Fibroblast of lung (primary cell): ENCODE measurements around the gene CNNM3. TPM values are rescaled to one million over a fixed set of nuclear protein-coding genes. Genes with fewer than 3 reads are reported as not detected.

Experiments used
- DNase-seq, 2 donors: peaks; one replicate each; pipeline versions ENCODE4 v3.0.0 to v3.0.0-alpha.2; 2010; ENCODE audit warnings: low read depth in 2 of 2
- H2AFZ ChIP-seq: 2 replicates; pipeline ENCODE4 v1.5.1; 2012; ENCODE audit warnings: low read length, control low read depth, inconsistent platforms
- H3K27ac ChIP-seq: 2 replicates; pipeline ENCODE4 v1.5.1; 2011; ENCODE audit warnings: low read length, control low read depth; ENCODE audit not compliant: insufficient read depth
- H3K27me3 ChIP-seq: 2 replicates; pipeline ENCODE4 v1.5.1; 2011; ENCODE audit warnings: mild to moderate bottlenecking, low read length; ENCODE audit not compliant: control insufficient read depth, insufficient read depth
- H3K36me3 ChIP-seq: 2 replicates; pipeline ENCODE4 v1.5.1; 2011; ENCODE audit warnings: low read length; ENCODE audit not compliant: control insufficient read depth, insufficient read depth
- H3K4me1 ChIP-seq: 2 replicates; pipeline ENCODE4 v1.5.1; 2011; ENCODE audit warnings: low read length; ENCODE audit not compliant: control insufficient read depth, insufficient read depth; ENCODE audit errors: extremely low read depth
- H3K4me2 ChIP-seq: 2 replicates; pipeline ENCODE4 v1.5.1; 2011; ENCODE audit warnings: low read length, control low read depth; ENCODE audit not compliant: insufficient read depth; ENCODE audit errors: extremely low read depth
- H3K4me3 ChIP-seq, 4 experiments: fragments of 200-600 bp in 1 of 4; sonication (generic) in 1 of 4; replicated peaks in 1 of 4; 2 replicates each; pipeline ENCODE4 v1.5.1; 2011 to 2016; ENCODE audit warnings: low read length in 4 of 4, low read depth in 3 of 4, mild to moderate bottlenecking in 3 of 4, control low read depth in 2 of 4, inconsistent platforms in 1 of 4, mixed read lengths in 1 of 4; ENCODE audit not compliant: insufficient read depth in 1 of 4; ENCODE audit errors: control extremely low read depth in 1 of 4
- H3K79me2 ChIP-seq: 2 replicates; pipeline ENCODE4 v1.5.1; 2012; ENCODE audit warnings: mild to moderate bottlenecking, low read length, inconsistent platforms; ENCODE audit not compliant: control insufficient read depth, insufficient read depth
- H3K9ac ChIP-seq: 2 replicates; pipeline ENCODE4 v1.5.1; 2011; ENCODE audit warnings: mild to moderate bottlenecking, low read length, control low read depth; ENCODE audit not compliant: insufficient read depth
- H3K9me3 ChIP-seq: 2 replicates; pipeline ENCODE4 v1.5.1; 2012; ENCODE audit warnings: low read depth, low read length; ENCODE audit not compliant: control insufficient read depth, insufficient read depth
- H4K20me1 ChIP-seq: 2 replicates; pipeline ENCODE4 v1.5.1; 2011; ENCODE audit warnings: low read length; ENCODE audit not compliant: control insufficient read depth, insufficient read depth; ENCODE audit errors: extremely low read depth
- CTCF ChIP-seq, 2 donors: IDR thresholded peaks in 1 of 2; conservative IDR thresholded peaks in 1 of 2; 1 replicate in 1 of 2; 2 replicates in 1 of 2; pipeline ENCODE4 v1.5.1; 2011 to 2012; ENCODE audit warnings: low read length in 2 of 2, control low read depth in 1 of 2, inconsistent platforms in 1 of 2, low read depth in 1 of 2, mild to moderate bottlenecking in 1 of 2
- EZH2 ChIP-seq: IDR thresholded peaks from 2 replicates; pipeline ENCODE4 v1.5.1; 2012; ENCODE audit warnings: low read length, control low read depth, mild to moderate bottlenecking; ENCODE audit errors: missing control alignments
- polyA plus RNA-seq, 2 donors: library from polyadenylated mRNA; depleted of rRNA in 1 of 2; stranded (reverse) in 1 of 2; unstranded in 1 of 2; fragments of >200 nt; gene quantifications; 2 replicates each; pipeline ENCODE4 v1.2.1, GENCODE V29; 2011 to 2012; ENCODE audit warnings: missing spikeins in 1 of 2
- total RNA-seq: library from RNA; depleted of rRNA; stranded (reverse); fragments of >200 nt; gene quantifications from 2 replicates; pipeline ENCODE4 v1.2.1, GENCODE V29; 2014

The CNNM3 gene
- total and polyA plus RNA-seq, 2 donors (not counting 1 experiment from before 2014, with no cell fraction given), result 4.3 to 9.9 TPM

- no peak overlapping the region for H3K27ac ChIP-seq
- no peaks in the 10 kb centered on the region for H4K20me1 ChIP-seq
- H3K4me3 ChIP-seq, result no peak overlapping the region
- no peaks in the 10 kb centered on the region for H3K27me3 ChIP-seq
- H3K9me3 ChIP-seq, result no peaks in the 10 kb centered on the region
- no peaks in the 10 kb centered on the region for H3K79me2 ChIP-seq
- no peaks in the 10 kb centered on the region for H3K4me1 ChIP-seq
- H2AFZ ChIP-seq, result no peak overlapping the region
- no peak overlapping the region for H3K4me2 ChIP-seq
- no peak for TF ChIP-seq EZH2
- TF ChIP-seq CTCF (conservative IDR thresholded peaks at IDR 0.05 in 1 of 2, IDR thresholded peaks at IDR 0.05 in 1 of 2; ENCODE audit: low read depth in 1 of 2, low read length in 2 of 2), result no peak
- H3K36me3 ChIP-seq, result peaks cover 6% of the 10 kb centered on the region
- no peak overlapping the region for H3K9ac ChIP-seq
- no peak for DNase-seq
Measured at GRCh38 chr2:96826546-96827278, 10.6 kb downstream of the CNNM3 start.

GRCh38 chr2:96828436-96828835 lies 12.4 kb downstream of the CNNM3 start:
- TF ChIP-seq EZH2 (no peak), CTCF (conservative IDR thresholded peaks at IDR 0.05 in 1 of 2, IDR thresholded peaks at IDR 0.05 in 1 of 2; ENCODE audit: low read depth in 1 of 2, low read length in 2 of 2) (no peak)
- no peak overlapping the region for H3K9ac ChIP-seq
- H3K36me3 ChIP-seq, result peaks cover 10% of the 10 kb centered on the region

GRCh38 chr2:96828874-96829273 lies 12.8 kb downstream of the CNNM3 start:
- Histone ChIP-seq H3K4me2 (no peak overlapping the region), H4K20me1 (no peaks in the 10 kb centered on the region), H3K36me3 (peaks cover 10% of the 10 kb centered on the region), H2AFZ (no peak overlapping the region), H3K9me3 (no peaks in the 10 kb centered on the region), H3K9ac (no peak overlapping the region), H3K4me3 (no peak overlapping the region), H3K27ac (no peak overlapping the region), H3K27me3 (no peaks in the 10 kb centered on the region), H3K79me2 (no peaks in the 10 kb centered on the region), H3K4me1 (peaks cover 7% of the 10 kb centered on the region)
- DNase-seq, result no peak
- no peak for TF ChIP-seq EZH2
- no peak for TF ChIP-seq CTCF (conservative IDR thresholded peaks at IDR 0.05 in 1 of 2, IDR thresholded peaks at IDR 0.05 in 1 of 2; ENCODE audit: low read depth in 1 of 2, low read length in 2 of 2)

More at GRCh38 chr2:96828436-96828835, 12.4 kb downstream of the CNNM3 start:
- no peaks in the 10 kb centered on the region for H3K27me3 ChIP-seq
- H3K4me1 ChIP-seq, result peaks cover 7% of the 10 kb centered on the region
- no peaks in the 10 kb centered on the region for H4K20me1 ChIP-seq
- H3K79me2 ChIP-seq, result no peaks in the 10 kb centered on the region
- no peak for DNase-seq
- H3K4me3 ChIP-seq, result no peak overlapping the region
- no peak overlapping the region for H3K4me2 ChIP-seq
- H3K9me3 ChIP-seq, result no peaks in the 10 kb centered on the region
- H2AFZ ChIP-seq, result no peak overlapping the region
- no peak overlapping the region for H3K27ac ChIP-seq
